ENCODE results near the gene OR13C4.
A peak's percentile ranks its signal among the peaks of the same experiment; 100 is the strongest.
"Not testable (repeated sequence)": the region's sequence is repeated elsewhere in the genome, so short reads cannot be mapped to it uniquely, and the experiment has no call there.

The OR13C4 gene

DNA sequence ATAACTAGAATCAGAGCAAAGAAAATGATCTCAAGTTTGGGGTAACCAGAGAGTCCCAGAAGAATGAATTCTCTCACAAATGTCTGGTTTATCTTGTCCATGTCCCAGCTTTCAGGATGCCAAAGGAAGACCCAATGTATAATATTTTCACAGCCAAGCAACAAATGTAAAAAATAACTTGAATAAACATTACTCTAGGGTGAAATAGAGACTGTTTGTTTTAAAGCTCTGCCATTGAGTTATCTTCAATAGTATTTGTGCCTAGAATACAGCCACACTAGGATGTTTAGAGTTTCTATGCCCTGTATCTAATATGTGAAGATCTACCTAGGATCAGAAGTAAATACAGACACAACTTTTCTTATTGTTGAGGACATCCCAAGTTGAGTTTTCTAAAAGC lies at the start of gene OR13C4:
Gene OR13C4 (minus strand): TSS at position 101 of the 400 bp plus-strand sequence. CDS start 0 bp downstream, at position 101.
- no peak for DNase-seq

DNA sequence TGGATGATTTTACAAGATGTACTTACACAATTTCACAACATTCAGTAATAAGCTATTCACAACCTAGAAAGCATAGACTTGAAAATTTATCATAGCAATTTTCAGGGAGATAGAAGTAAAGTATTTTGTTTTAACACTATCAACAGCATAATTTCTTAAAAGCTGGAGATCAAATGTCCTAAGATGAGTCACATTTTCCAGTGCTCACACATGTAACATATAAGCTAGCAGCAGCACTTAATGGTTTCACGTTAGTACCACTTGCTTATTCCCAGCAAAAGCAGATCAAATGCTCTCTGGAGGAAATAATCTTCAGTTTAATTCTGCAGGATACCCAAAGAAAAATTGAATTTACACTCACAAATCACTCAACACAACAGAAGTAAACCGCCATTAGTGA lies 48.4 kb upstream of the OR13C4 start:
- no peak for DNase-seq

DNA sequence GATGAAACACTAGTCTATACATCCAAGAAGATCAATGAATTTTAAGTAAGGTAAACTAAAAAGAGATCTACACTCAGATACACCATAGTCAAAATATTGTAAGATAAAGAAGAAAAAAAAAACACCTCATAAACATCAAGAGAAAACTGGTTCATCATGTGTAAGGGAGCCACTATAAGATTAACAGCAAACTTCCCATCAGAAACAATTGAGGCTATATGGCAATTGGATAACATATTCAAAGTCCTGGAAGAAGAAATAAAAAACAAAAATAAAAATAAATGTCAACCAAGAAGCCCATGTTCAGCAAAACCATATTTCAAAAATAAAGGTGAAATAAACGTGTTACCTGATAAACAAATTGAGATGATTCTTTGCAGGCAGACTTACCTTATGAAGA lies 45.6 kb upstream of the OR13C4 start:
- DNase-seq = no peak

DNA sequence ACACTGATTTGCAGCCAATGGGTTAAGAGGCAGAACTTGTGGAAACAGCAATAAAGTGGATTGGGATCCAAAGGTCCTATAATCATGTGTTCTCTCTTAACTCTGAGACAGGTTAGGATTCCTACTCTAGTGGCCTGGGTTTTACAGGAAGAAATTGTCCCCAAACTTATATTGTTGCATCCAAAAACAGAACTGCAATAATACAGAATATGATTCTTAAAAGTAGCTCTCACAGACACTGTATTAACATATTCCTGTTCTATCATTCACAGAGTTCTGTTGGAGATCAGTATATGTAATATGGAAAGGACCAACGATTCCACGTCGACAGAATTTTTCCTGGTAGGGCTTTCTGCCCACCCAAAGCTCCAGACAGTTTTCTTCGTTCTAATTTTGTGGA lies 41.9 kb upstream of the OR13C4 start, which contains the start of gene OR13C8:
Gene OR13C8 (plus strand): TSS at position 301 of the 400 bp plus-strand sequence. CDS start 0 bp downstream, at position 301.
- DNase-seq = no peak

DNA sequence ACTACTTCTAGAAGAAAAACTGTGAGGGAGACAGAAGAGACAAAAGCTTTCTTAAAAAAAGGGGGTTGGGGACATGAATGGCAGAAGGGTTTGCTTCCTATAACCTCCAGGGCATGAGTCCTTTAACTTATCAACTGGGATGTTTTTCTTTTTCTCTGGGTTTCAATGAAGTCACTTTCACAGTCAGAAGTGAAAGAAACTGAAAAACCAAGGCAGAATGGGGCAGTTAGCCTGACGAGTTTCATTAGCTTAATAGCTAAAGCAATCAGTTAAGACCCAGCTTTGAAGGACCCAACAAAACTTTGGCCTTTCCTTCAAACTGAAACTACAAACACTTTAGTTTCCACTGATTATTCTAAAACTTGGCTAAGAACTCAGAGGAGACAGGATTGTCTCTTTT lies 37.3 kb upstream of the OR13C4 start:
- no peak for DNase-seq

DNA sequence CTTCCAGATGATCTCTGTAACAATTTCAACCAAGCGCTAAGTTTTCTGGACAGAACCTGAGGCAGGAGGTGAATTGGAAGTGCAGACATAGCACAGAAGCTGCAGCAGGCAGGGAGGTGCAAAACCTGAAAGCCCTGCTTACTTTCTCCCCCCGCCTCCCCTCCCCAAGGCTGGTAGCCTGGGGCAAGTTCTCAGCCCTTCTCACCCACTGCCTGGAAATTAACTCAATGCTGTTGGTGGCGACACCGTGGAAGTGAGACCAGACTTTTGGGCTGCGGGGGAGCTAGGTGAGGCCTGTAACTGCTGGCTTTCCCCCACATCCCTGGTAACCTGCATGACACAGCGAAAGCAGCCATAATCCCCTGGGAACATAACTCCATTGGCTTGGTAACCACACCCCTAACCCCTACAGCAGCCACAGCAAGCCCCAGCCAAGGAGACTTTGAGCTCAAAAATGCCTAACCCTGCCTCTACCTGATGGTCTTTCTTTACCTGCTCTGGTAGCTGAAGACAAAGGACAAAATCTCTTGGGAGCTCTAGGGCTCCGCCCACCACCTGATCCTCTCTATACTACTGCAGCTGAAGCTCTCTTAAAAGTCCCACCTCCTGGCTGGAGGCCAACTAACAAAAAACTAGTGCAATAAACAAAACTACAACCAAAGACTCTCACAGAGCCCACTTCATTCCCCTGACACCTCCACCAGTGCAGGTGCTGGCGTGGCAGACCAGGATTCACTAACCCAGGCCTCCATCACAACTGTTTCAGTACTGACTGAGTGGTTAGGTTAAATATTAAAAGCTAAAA lies 30.0 kb upstream of the OR13C4 start:
- peak in 1 of 2 experiments; percentile 11 for DNase-seq

DNA sequence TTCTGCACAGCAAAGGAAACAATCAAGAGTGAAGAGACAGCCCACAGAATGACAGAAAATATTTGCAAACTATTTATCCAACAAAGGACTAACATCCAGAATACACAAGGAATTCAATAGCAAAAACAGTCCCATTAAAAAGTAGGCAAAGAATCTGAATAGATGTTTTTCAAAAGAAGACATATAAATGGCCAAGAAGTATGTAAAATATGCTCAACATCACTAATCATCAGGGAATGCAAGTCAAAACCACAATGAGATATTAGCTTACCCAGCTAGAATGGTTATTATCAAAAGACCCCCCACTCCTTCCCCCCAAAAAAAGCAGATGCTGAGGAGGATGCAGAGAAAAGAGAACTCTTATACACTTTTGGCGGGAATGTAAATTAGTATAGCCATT lies 28.5 kb upstream of the OR13C4 start:
- no peak for DNase-seq

DNA sequence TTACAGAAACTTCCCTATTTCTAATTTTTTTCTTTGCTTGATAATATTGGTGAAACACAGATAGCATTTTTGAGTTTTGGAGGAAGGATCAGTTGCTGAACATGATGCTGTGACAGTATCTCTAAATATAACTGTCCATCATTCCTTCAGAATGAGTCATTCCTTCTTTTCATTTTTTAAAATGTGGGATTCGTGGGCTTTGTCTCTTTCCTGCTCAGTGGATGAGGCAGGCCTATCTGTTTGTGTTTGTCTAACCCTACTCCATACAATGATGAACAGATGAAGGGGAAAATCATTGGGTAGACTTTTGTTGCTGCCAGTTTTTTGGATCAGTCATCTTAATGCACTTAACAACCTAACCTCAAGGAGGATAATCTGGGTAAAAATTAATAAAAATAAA lies 26.3 kb upstream of the OR13C4 start:
- DNase-seq = no peak

DNA sequence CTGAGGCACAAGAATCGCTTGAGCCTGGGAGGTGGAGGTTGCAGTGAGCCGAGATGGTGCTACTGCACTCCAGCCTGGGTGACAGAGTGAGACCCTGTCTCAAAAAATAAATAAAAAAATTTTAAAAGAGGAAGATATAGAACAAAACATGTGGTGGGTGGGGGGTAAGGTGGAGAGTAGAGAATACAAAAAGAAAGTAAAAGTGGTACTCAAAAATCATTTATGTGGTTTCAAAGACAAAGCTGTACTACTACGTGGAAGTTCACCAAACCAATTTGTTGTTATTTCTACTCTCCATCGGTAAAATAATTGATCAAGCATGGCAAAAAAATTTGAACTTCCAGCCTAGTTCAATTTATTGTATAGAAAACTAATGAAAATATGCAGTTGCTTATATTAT lies 17.6 kb upstream of the OR13C4 start:
- no peak for DNase-seq

DNA sequence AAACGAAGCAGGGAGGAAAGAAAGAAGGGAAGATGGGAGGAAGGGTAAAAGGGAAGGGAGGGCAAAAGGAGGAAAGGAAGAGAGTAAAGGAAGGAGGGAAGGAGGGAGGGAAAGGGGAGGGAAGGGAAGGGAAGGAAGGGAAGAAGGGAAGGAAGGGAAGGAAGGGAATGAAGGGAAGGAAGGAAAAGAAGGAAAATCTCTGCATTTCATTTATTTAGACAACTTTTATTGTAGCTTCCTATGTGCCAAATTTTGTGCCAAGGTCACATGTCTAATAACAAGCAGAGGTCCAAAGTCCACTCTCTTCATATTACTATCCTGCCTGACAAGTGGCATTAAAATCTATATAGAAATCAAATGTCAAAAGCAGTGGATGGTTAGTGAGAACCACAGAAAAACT lies 12.3 kb upstream of the OR13C4 start:
- no peak for DNase-seq

DNA sequence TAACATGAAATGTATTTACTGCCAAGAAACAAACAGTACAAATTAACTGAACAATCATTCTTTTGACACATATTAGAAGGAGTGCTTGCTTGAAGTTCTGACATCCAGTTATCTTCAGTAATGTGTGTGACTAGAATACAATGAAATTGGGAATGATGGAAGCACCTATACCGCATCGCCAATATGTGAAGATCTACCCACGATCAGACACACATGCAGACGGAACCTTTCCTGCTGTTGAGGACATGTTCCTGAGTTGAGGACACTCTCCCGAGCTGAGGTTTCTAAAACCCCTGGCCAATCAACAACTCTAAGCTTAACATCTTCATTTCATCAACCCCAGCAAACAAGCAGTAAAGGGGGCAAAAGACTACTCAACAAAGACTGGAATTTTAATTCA lies 9.7 kb upstream of the OR13C4 start, which contains the start of gene OR13C3:
Gene OR13C3 (minus strand): TSS at position 101 of the 400 bp plus-strand sequence. CDS start 133 bp downstream, outside the sequence.
- DNase-seq = no peak

DNA sequence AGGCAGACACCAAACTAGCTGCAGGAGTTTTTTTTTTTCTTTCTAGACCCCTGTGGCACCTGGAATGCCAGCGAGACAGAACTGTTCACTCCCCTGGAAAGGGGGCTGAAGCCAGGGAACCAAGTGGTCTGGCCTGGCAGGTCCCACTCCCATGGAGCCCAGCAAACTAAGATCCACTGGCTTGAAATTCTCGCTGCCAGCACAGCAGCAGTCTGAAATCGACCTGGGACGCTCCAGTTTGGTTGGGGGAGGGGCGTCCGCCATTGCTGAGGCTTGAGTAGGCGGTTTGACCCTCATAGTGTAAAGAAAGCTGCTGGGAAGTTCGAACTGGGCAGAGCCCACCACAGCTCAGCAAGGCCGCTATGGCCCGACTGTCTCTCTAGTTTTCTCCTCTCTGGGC lies 6.8 kb downstream of the OR13C4 start:
- DNase-seq = not testable (repeated sequence)

DNA sequence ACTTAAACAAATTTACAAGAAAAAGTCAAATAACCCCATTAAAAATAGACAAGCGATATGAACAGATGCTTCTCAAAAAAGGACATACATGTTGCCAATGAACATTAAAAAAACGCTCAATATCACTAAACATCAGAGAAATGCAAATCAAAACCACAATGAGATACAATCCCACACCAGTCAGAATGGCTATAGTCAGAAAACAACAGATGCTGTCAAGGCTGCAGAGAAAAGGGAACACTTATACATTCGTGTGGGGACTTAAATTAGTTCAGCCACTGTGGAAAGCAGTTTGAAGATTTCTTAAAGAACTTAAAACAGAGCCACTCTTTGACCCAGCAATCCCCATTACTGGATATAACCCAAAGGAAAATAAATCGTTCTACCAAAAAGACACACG lies 12.1 kb downstream of the OR13C4 start:
- DNase-seq = peak in 1 of 2 experiments; percentile 7

DNA sequence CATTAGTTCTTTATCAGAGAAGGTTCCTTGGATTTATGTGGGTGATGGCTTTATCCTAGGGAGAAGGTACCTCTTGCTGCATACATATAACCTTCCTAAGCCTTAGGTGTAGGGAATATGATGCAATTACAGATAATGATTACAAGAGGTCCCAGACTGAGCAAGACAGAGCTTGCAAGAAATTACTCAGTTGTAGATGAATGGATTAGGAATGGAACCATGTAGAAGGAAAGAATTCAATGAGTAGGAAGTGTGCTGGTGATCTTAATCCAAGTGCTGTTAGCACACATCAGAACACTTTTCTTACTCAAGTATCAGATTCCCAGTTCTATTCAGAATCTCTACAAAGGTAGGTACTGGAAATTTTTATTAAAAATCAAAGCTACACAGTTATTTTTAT lies 20.4 kb downstream of the OR13C4 start:
- no peak for DNase-seq

DNA sequence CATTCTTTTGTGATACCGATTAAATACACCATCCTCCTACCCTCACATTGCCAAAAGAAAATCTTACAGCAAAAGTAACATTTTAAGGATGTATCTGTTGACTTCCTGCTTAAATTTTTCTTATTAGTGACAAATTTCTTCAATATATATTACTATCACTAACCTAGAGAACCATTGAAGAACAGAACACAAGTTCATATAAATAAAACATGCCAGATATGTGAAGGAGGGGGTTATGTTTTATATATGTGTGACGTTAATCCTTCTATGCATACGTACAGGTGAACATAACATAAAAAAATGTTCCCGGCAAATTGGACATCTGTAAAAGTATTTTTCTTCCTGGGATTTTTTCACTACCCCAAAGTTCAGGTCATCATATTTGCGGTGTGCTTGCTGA lies 23.0 kb downstream of the OR13C4 start, which contains the start of gene OR13F1:
Gene OR13F1 (plus strand): TSS at position 301 of the 400 bp plus-strand sequence. CDS start 0 bp downstream, at position 301.
- no peak for DNase-seq

DNA sequence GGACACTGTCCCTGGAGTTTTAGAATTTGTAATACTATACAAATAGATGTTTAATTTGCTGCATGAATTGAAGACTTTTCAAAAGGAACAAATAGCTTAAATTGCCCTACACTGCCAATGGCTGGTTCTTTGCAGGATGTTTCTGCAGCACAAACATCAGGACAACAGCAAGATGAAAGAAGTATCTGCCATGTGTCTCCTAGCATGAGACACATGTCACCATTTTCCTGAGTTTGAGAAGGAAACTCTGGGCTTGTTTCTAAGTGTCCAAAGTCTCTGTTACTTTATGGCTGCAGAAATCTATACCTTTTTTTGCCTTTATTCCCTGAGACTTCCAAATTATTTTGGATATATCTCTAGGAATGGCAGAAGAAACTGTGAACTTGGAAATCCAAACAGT lies 23.6 kb downstream of the OR13C4 start:
- DNase-seq = no peak

DNA sequence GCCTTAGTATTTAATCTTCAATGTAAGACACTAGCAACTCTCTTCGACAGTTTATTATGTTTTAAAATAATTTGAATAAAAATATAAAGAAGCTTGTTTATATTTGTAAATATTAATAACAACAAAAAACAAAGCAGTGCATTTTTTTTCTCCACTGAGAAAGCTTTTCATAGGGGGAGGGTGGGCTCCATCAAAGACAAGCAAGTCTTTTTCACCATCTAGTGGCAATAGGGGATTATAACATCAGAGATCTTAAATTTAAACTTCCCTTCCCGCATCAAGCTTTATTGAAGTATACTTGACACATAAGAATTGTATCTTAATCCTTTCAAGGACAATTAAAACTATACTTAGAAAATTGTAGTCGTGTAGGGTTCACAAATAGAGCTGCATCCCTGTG lies 32.2 kb downstream of the OR13C4 start:
- peak in 1 of 2 experiments; percentile 32 for DNase-seq

DNA sequence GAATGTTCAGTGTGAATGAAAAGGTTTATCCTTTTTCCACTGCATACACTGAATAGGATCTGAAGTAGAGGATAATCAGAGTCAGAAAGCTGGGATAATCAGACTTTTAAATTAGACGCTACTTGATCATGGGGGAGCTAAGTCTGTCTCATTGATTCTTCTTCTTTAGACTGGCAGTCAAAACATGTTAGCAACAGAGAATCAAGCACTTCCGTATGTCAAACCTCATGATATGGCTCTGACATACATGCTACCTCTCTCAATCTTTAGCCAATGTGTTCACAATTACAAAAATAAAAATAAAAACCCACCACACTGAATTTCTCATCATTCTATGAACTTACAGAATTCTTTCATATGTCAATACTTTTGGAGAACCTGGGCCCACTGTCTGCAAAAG lies 42.0 kb downstream of the OR13C4 start:
- DNase-seq = no peak

DNA sequence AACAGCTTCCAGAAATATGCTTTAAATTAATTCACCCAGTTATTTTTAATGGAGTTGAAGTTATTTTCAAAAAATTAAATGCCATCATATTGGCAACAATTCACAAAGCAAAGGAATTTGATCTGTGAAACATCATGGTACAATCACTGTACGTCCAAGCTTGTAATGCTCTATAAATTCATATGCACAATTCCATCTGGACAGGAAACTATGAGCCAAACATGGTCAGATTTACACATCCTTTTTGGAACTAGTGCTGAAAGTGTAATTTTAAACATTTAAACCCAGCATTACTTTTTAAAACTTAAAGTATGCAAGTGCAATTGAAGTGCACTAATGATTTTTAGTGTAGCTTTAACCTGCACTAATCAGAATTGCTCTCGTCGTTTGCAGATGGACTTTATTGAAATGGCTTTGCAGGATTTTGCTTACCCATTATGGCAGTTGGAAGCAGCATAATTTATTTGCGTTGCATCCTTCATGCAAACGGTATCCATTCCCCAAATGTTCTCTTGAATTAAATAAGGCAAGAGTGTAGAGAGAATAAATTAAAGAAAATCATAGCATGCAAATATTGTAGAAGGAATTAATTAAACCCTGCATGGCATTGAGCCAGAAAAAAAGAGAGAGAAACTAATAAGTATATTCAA lies 44.0 kb downstream of the OR13C4 start:
- peak in 1 of 2 experiments; percentile 1 for DNase-seq

Measured in NCI-H526 (cell line).